HepG2 (cell line): Measurements from ENCODE around the gene B4GALT2. TPM values are rescaled to one million over a fixed set of nuclear protein-coding genes. Genes with fewer than 3 reads are reported as not detected.

Experiments used
- BRD4 ChIP-seq: sonication (generic); formaldehyde crosslinking; IDR thresholded peaks from 2 replicates; pipeline ENCODE4 v1.4.0; 2020; ENCODE audit warnings: missing genetic modification reagents
- FOSL2 ChIP-seq: sonication (generic); formaldehyde crosslinking; IDR thresholded peaks from 2 replicates; pipeline ENCODE4 v1.4.0; 2020; ENCODE audit warnings: missing genetic modification reagents
- MED13 ChIP-seq: sonication (generic); formaldehyde crosslinking; IDR thresholded peaks from 2 replicates; pipeline ENCODE4 v1.5.0; 2020; ENCODE audit warnings: missing genetic modification reagents
- PHF21A ChIP-seq: sonication (generic); formaldehyde crosslinking; IDR thresholded peaks from 2 replicates; pipeline ENCODE4 v1.5.0; 2020; ENCODE audit warnings: mild to moderate bottlenecking, missing genetic modification reagents
- SAFB2 ChIP-seq: sonication (generic); formaldehyde crosslinking; IDR thresholded peaks from 2 replicates; pipeline ENCODE4 v1.5.1; 2020; ENCODE audit warnings: missing genetic modification reagents, low read depth, mild to moderate bottlenecking, borderline replicate concordance
- SMAD1 ChIP-seq: sonication (generic); formaldehyde crosslinking; IDR thresholded peaks from 2 replicates; pipeline ENCODE4 v1.4.0; 2020; ENCODE audit warnings: missing genetic modification reagents, low read depth, mild to moderate bottlenecking, borderline replicate concordance
- ZNF20 ChIP-seq: sonication (generic); formaldehyde crosslinking; IDR thresholded peaks from 2 replicates; pipeline ENCODE4 v1.4.0; 2020; ENCODE audit warnings: mild to moderate bottlenecking, moderate library complexity, missing genetic modification reagents
- ZNF274 ChIP-seq: sonication (generic); formaldehyde crosslinking; IDR thresholded peaks from 2 replicates; pipeline ENCODE4 v1.5.1; 2020; ENCODE audit warnings: mild to moderate bottlenecking, missing genetic modification reagents
- ZNF3 ChIP-seq: IDR thresholded peaks from 2 replicates; pipeline ENCODE4 v1.7.0; 2017; ENCODE audit warnings: inconsistent platforms
- ZNF563 ChIP-seq: sonication (generic); formaldehyde crosslinking; IDR thresholded peaks from 2 replicates; pipeline ENCODE4 v1.8.0; 2022; ENCODE audit warnings: mild to moderate bottlenecking, moderate library complexity, missing genetic modification reagents
- ZNF598 ChIP-seq: sonication (generic); formaldehyde crosslinking; IDR thresholded peaks from 2 replicates; pipeline ENCODE4 v1.5.1; 2020; ENCODE audit warnings: mild to moderate bottlenecking, missing genetic modification reagents, borderline replicate concordance
- ZSCAN20 ChIP-seq: sonication (generic); formaldehyde crosslinking; IDR thresholded peaks from 2 replicates; pipeline ENCODE4 v1.4.0; 2020; ENCODE audit warnings: missing genetic modification reagents, mild to moderate bottlenecking, borderline replicate concordance
- ZSCAN31 ChIP-seq: sonication (generic); formaldehyde crosslinking; IDR thresholded peaks from 2 replicates; pipeline ENCODE4 v1.5.0; 2020; ENCODE audit warnings: low read depth, mild to moderate bottlenecking, missing genetic modification reagents
- ZSCAN9 ChIP-seq: IDR thresholded peaks from 2 replicates; pipeline ENCODE4 v1.6.1; 2016; ENCODE audit warnings: borderline replicate concordance
- polyA plus RNA-seq, 8 experiments: library from polyadenylated mRNA; depleted of rRNA in 3 of 8; stranded (reverse) in 7 of 8; unstranded in 1 of 8; fragments of >200 nt; fragmentation: Illumina TruSeq in 4 of 8; extraction: Trizol in 4 of 8; gene quantifications; 2 replicates each; pipeline versions ENCODE4 v1.2.1 to v1.2.3, GENCODE V29; 2011 to 2016; ENCODE audit warnings: low read depth in 4 of 8, missing spikeins in 1 of 8, mixed read lengths in 1 of 8; ENCODE audit not compliant: insufficient read depth in 1 of 8
- total RNA-seq, 5 experiments: library from RNA; depleted of rRNA; stranded (reverse); fragments of >200 nt; fragmentation: Illumina TruSeq; extraction: Trizol; gene quantifications; 2 replicates each; pipeline ENCODE4 v1.2.3, GENCODE V29; 2016; ENCODE audit warnings: low read depth in 1 of 5
- TF ChIP-seq, protein P1 (sequence below): sonication (generic); formaldehyde crosslinking; IDR thresholded peaks from 2 replicates; pipeline ENCODE4 v1.4.0; 2020; ENCODE audit warnings: mild to moderate bottlenecking, missing genetic modification reagents, borderline replicate concordance
- TF ChIP-seq, protein P2 (sequence below): sonication (generic); formaldehyde crosslinking; IDR thresholded peaks from 2 replicates; pipeline ENCODE4 v1.9.0; 2022; ENCODE audit warnings: missing genetic modification reagents, mild to moderate bottlenecking, borderline replicate concordance
- TF ChIP-seq, protein P3 (sequence below): IDR thresholded peaks from 2 replicates; pipeline ENCODE4 v1.4.0; 2020; ENCODE audit warnings: mild to moderate bottlenecking, missing genetic modification reagents
- TF ChIP-seq, protein P4 (sequence below): IDR thresholded peaks from 2 replicates; pipeline ENCODE4 v1.6.1; 2012; ENCODE audit warnings: inconsistent platforms

The B4GALT2 gene
- total and polyA plus RNA-seq, 2 of the 13 experiments (the other 11 are each of a cell fraction or from before 2014, with no cell fraction given) = 41.9 to 78.0 TPM

DNA sequence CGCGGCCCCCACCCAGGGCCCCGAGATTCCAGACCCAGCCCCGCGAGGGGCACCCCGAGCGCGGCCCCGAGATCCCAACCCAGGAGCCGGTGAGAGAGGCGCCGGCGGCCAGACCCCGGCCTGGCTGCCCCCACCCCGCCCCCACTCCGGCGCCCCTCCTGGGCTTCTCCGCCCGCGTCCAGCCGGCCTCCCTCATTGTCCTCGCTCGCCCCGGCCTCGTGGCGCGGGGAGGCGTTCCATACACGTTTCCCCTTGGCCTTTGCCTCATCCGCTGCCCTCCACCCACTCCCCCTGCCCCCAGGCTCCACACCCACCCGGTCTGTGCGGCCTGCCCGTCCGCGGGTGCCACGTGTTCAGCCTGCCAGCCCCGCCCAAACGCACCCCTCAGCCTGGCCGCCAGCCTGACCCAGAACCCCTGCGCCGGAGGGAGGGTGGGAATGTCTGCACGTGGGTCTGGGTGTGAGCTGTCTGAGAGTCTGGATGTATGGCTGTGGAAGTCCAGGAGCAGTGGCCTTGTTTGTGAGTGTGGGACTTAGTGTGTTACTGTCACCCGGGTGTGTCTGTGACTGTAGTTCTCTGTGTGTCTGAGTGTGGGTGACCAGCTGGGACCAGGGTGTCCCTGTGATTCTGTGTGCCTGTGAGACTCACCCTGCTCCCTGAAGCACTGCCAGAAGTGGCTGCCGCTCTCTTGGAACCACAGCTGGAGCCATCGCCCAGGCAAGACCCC is 681 bp downstream of the B4GALT2 start (continued):
- TF ChIP-seq, protein P1, sequence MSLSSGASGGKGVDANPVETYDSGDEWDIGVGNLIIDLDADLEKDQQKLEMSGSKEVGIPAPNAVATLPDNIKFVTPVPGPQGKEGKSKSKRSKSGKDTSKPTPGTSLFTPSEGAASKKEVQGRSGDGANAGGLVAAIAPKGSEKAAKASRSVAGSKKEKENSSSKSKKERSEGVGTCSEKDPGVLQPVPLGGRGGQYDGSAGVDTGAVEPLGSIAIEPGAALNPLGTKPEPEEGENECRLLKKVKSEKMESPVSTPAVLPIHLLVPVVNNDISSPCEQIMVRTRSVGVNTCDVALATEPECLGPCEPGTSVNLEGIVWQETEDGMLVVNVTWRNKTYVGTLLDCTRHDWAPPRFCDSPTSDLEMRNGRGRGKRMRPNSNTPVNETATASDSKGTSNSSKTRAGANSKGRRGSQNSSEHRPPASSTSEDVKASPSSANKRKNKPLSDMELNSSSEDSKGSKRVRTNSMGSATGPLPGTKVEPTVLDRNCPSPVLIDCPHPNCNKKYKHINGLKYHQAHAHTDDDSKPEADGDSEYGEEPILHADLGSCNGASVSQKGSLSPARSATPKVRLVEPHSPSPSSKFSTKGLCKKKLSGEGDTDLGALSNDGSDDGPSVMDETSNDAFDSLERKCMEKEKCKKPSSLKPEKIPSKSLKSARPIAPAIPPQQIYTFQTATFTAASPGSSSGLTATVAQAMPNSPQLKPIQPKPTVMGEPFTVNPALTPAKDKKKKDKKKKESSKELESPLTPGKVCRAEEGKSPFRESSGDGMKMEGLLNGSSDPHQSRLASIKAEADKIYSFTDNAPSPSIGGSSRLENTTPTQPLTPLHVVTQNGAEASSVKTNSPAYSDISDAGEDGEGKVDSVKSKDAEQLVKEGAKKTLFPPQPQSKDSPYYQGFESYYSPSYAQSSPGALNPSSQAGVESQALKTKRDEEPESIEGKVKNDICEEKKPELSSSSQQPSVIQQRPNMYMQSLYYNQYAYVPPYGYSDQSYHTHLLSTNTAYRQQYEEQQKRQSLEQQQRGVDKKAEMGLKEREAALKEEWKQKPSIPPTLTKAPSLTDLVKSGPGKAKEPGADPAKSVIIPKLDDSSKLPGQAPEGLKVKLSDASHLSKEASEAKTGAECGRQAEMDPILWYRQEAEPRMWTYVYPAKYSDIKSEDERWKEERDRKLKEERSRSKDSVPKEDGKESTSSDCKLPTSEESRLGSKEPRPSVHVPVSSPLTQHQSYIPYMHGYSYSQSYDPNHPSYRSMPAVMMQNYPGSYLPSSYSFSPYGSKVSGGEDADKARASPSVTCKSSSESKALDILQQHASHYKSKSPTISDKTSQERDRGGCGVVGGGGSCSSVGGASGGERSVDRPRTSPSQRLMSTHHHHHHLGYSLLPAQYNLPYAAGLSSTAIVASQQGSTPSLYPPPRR (CRISPR knock-in tag) = peak; percentile 21; the same call in 1 of the 2 replicates
- TF ChIP-seq ZSCAN31 (CRISPR knock-in tag) = 0 out of 2 replicates have a peak, but pooled peaks have one; percentile 49
- peak; percentile 42; the same call in 1 of the 2 replicates for TF ChIP-seq MED13 (CRISPR knock-in tag)
- TF ChIP-seq BRD4 (CRISPR knock-in tag) = no peak
- TF ChIP-seq, protein P2, sequence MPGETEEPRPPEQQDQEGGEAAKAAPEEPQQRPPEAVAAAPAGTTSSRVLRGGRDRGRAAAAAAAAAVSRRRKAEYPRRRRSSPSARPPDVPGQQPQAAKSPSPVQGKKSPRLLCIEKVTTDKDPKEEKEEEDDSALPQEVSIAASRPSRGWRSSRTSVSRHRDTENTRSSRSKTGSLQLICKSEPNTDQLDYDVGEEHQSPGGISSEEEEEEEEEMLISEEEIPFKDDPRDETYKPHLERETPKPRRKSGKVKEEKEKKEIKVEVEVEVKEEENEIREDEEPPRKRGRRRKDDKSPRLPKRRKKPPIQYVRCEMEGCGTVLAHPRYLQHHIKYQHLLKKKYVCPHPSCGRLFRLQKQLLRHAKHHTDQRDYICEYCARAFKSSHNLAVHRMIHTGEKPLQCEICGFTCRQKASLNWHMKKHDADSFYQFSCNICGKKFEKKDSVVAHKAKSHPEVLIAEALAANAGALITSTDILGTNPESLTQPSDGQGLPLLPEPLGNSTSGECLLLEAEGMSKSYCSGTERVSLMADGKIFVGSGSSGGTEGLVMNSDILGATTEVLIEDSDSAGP (CRISPR knock-in tag) = peak; percentile 65; the same call in 1 of the 2 replicates
- TF ChIP-seq SAFB2 (CRISPR knock-in tag) = 0 out of 2 replicates have a peak, but pooled peaks have one; percentile 69
- 0 out of 2 replicates have a peak, but pooled peaks have one; percentile 27 for TF ChIP-seq ZSCAN9 (CRISPR knock-in tag)
- TF ChIP-seq ZNF563 = no peak
- TF ChIP-seq, protein P3, sequence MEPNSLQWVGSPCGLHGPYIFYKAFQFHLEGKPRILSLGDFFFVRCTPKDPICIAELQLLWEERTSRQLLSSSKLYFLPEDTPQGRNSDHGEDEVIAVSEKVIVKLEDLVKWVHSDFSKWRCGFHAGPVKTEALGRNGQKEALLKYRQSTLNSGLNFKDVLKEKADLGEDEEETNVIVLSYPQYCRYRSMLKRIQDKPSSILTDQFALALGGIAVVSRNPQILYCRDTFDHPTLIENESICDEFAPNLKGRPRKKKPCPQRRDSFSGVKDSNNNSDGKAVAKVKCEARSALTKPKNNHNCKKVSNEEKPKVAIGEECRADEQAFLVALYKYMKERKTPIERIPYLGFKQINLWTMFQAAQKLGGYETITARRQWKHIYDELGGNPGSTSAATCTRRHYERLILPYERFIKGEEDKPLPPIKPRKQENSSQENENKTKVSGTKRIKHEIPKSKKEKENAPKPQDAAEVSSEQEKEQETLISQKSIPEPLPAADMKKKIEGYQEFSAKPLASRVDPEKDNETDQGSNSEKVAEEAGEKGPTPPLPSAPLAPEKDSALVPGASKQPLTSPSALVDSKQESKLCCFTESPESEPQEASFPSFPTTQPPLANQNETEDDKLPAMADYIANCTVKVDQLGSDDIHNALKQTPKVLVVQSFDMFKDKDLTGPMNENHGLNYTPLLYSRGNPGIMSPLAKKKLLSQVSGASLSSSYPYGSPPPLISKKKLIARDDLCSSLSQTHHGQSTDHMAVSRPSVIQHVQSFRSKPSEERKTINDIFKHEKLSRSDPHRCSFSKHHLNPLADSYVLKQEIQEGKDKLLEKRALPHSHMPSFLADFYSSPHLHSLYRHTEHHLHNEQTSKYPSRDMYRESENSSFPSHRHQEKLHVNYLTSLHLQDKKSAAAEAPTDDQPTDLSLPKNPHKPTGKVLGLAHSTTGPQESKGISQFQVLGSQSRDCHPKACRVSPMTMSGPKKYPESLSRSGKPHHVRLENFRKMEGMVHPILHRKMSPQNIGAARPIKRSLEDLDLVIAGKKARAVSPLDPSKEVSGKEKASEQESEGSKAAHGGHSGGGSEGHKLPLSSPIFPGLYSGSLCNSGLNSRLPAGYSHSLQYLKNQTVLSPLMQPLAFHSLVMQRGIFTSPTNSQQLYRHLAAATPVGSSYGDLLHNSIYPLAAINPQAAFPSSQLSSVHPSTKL (CRISPR knock-in tag) = 0 out of 2 replicates have a peak, but pooled peaks have one; percentile 14
- no peak for TF ChIP-seq ZNF20 (CRISPR knock-in tag)
- TF ChIP-seq, protein P4, sequence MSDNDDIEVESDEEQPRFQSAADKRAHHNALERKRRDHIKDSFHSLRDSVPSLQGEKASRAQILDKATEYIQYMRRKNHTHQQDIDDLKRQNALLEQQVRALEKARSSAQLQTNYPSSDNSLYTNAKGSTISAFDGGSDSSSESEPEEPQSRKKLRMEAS = peak; percentile 97
- peak; percentile 48; the same call in 1 of the 2 replicates for TF ChIP-seq SMAD1 (CRISPR knock-in tag)
- TF ChIP-seq ZNF598 (CRISPR knock-in tag) = peak; percentile 26; the same call in 1 of the 2 replicates
- no peak for TF ChIP-seq ZSCAN20 (CRISPR knock-in tag)
- TF ChIP-seq FOSL2 (CRISPR knock-in tag) = peak; percentile 6; the same call in 1 of the 2 replicates
- peak; percentile 51; the same call in 1 of the 2 replicates for TF ChIP-seq ZNF274 (CRISPR knock-in tag)
- TF ChIP-seq ZNF3 (CRISPR knock-in tag) = no peak
- TF ChIP-seq PHF21A (CRISPR knock-in tag) = peak; percentile 54; the same call in 1 of the 2 replicates
